WTC11 (cell line): ENCODE measurements around the gene ESPN. TPM values are rescaled to one million over a fixed set of nuclear protein-coding genes. Genes with fewer than 3 reads are reported as not detected.
A peak's percentile ranks its signal among the peaks of the same experiment; 100 is the strongest.

ENCODE experiments used
- ATAC-seq: fragments of 200-7000 bp; cut with Tn5 transposase; 2 replicates; pipeline ENCODE4 v1.10.0; 2021; ENCODE audit warnings: mild to moderate bottlenecking, moderate library complexity
- CTCF ChIA-PET: fragments of 300-600 bp; sonication (Branson Sonifier 250); formaldehyde crosslinking; loops from one replicate; lab custom pipeline; 2021; ENCODE audit warnings: antibody characterized with exemption; lab: Charles Lee
- POLR2A ChIA-PET: fragments of 350-600 bp; sonication (Branson Sonifier 250); formaldehyde crosslinking; loops from one replicate; lab custom pipeline; 2021; ENCODE audit warnings: antibody characterized with exemption; lab: Charles Lee
- DNase-seq: peaks from one replicate; pipeline ENCODE4 v3.0.0; 2021; ENCODE audit warnings: low spot score
- H3K27ac Mint-ChIP-seq: 2 replicates; pipeline ENCODE4 v1.8.0; 2021; ENCODE audit warnings: mixed read lengths
- H3K27me3 Mint-ChIP-seq: 2 replicates; pipeline ENCODE4 v1.8.0; 2021; ENCODE audit warnings: low read depth, mild to moderate bottlenecking, moderate library complexity, mixed read lengths
- H3K36me3 Mint-ChIP-seq: 2 replicates; pipeline ENCODE4 v1.8.0; 2021; ENCODE audit warnings: mixed read lengths
- H3K4me1 Mint-ChIP-seq: 2 replicates; pipeline ENCODE4 v1.8.0; 2022; ENCODE audit warnings: mixed read lengths
- H3K4me3 Mint-ChIP-seq: 2 replicates; pipeline ENCODE4 v1.8.0; 2021; ENCODE audit warnings: mild to moderate bottlenecking, moderate library complexity, mixed read lengths
- H3K9me3 Mint-ChIP-seq: 2 replicates; pipeline ENCODE4 v1.8.0; 2021; ENCODE audit warnings: mixed read lengths
- AR ChIP-seq: fragments of 250-450 bp; sonication (Bioruptor Pico); IDR thresholded peaks from 2 replicates; pipeline ENCODE4 v1.9.0; 2021; ENCODE audit warnings: mild to moderate bottlenecking
- CREB1 ChIP-seq: sonication (generic); formaldehyde crosslinking; IDR thresholded peaks from 2 replicates; pipeline ENCODE4 v1.8.0; 2023; ENCODE audit warnings: mild to moderate bottlenecking, missing genetic modification reagents
- FOXJ3 ChIP-seq: sonication (generic); formaldehyde crosslinking; IDR thresholded peaks from 2 replicates; pipeline ENCODE4 v1.9.0; 2021; ENCODE audit warnings: missing genetic modification reagents, mild to moderate bottlenecking, borderline replicate concordance
- FOXP1 ChIP-seq: sonication (generic); formaldehyde crosslinking; IDR thresholded peaks from 2 replicates; pipeline ENCODE4 v1.8.0; 2022; ENCODE audit warnings: missing genetic modification reagents, mild to moderate bottlenecking, moderate library complexity, borderline replicate concordance
- GABPB1 ChIP-seq: sonication (generic); formaldehyde crosslinking; IDR thresholded peaks from 2 replicates; pipeline ENCODE4 v1.8.1; 2023; ENCODE audit warnings: mild to moderate bottlenecking, missing genetic modification reagents
- HMGXB4 ChIP-seq: sonication (generic); formaldehyde crosslinking; IDR thresholded peaks from 2 replicates; pipeline ENCODE4 v1.8.1; 2023; ENCODE audit warnings: mild to moderate bottlenecking, moderate library complexity, missing genetic modification reagents
- NFATC4 ChIP-seq: fragments of 250-450 bp; sonication (Bioruptor Pico); IDR thresholded peaks from 2 replicates; pipeline ENCODE4 v1.9.0; 2021; ENCODE audit warnings: mild to moderate bottlenecking
- NR3C1 ChIP-seq: sonication (generic); formaldehyde crosslinking; conservative IDR thresholded peaks from 2 replicates; pipeline ENCODE4 v1.8.1; 2023; ENCODE audit warnings: low read depth, mild to moderate bottlenecking, missing genetic modification reagents
- SMAD3 ChIP-seq: sonication (generic); formaldehyde crosslinking; IDR thresholded peaks from 2 replicates; pipeline ENCODE4 v1.8.0; 2022; ENCODE audit warnings: missing genetic modification reagents, mild to moderate bottlenecking, borderline replicate concordance
- SMAD4 ChIP-seq: sonication (generic); formaldehyde crosslinking; IDR thresholded peaks from 2 replicates; pipeline ENCODE4 v1.8.0; 2022; ENCODE audit warnings: mild to moderate bottlenecking, missing genetic modification reagents
- ZBTB43 ChIP-seq: sonication (generic); formaldehyde crosslinking; IDR thresholded peaks from 2 replicates; pipeline ENCODE4 v1.8.1; 2023; ENCODE audit warnings: mild to moderate bottlenecking, missing genetic modification reagents
- ZNF121 ChIP-seq: sonication (generic); formaldehyde crosslinking; IDR thresholded peaks from 2 replicates; pipeline ENCODE4 v1.8.0; 2023; ENCODE audit warnings: missing genetic modification reagents
- total RNA-seq: library from RNA; stranded (reverse); gene quantifications from 3 replicates; pipeline ENCODE4 v1.2.3, GENCODE V29; 2021
- TF ChIP-seq, protein P1 (sequence below): sonication (generic); formaldehyde crosslinking; IDR thresholded peaks from 2 replicates; pipeline ENCODE4 v1.8.0; 2023; ENCODE audit warnings: mild to moderate bottlenecking, missing genetic modification reagents
- TF ChIP-seq, protein P2 (sequence below): sonication (generic); formaldehyde crosslinking; IDR thresholded peaks from 2 replicates; pipeline ENCODE4 v1.8.0; 2022; ENCODE audit warnings: mild to moderate bottlenecking, missing genetic modification reagents
- TF ChIP-seq, protein P3 (sequence below): sonication (generic); formaldehyde crosslinking; IDR thresholded peaks from 2 replicates; pipeline ENCODE4 v1.8.1; 2023; ENCODE audit warnings: mild to moderate bottlenecking, missing genetic modification reagents, moderate library complexity
- TF ChIP-seq, protein P4 (sequence below): fragments of 200-600 bp; IDR thresholded peaks from 2 replicates; pipeline ENCODE4 v1.8.0; 2022; ENCODE audit warnings: antibody characterized with exemption

ESPN gene
- total RNA-seq, 1 experiment from 2014 or later = 46.1 TPM

DNA sequence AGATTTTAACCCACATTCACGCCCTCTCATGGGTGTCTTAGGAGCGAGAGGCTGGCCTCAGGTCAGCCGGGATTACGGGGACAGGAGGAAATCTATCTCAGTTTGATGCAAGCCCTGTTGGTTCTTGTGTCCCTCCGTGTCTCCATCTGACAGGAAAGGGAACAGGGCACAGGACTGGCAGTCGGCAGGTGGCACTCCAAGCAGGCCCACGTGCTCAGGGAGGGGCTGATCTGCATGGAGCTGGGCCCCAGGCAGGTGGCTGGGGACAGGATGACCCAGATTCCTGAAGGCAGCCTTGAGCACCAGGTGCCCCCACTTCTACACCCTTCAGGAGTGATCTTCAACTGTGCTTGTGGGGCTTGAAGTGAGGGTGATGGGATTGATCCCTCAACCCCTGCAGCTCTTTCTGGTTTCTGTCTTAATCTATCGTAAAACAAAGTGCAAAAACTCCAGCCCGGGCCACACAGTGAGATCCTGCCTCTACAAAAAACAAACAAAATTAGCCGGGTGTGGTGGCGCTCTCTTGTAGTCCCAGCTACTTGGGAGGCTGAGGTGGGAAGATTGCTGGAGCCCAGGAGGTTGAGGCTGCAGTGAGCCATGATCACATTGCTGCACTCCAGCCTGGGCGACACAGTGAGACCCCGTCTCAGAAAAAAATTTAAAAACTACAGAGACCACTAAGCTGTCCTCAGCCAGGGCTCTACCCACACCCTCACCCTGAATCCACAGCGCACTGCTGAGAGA, 58.6 kb downstream of the ESPN start:
- peaks cover 22% of the 10 kb centered on the region for H3K4me1 Mint-ChIP-seq

GRCh38 chr1:6483761-6484117, 59.2 kb downstream of the ESPN start:
- DNase-seq = no peak
- H3K9me3 Mint-ChIP-seq = no peaks in the 10 kb centered on the region
- no peak for ATAC-seq
- POLR2A ChIA-PET = no interaction called here
- H3K27me3 Mint-ChIP-seq = peaks cover 7% of the 10 kb centered on the region; the same call in 1 of the 2 replicates
- H3K4me1 Mint-ChIP-seq = peaks cover 22% of the 10 kb centered on the region
- H3K36me3 Mint-ChIP-seq = no peaks in the 10 kb centered on the region
- H3K4me3 Mint-ChIP-seq = peak overlapping the region; percentile 37; the same call in 1 of the 2 replicates
- H3K27ac Mint-ChIP-seq = no peak overlapping the region
- TF ChIP-seq AR (CRISPR knock-in tag) (no peak), NR3C1 (CRISPR knock-in tag) (no peak), SMAD3 (CRISPR knock-in tag) (no peak), FOXJ3 (CRISPR knock-in tag) (no peak), GABPB1 (no peak)
- TF ChIP-seq, protein P1, sequence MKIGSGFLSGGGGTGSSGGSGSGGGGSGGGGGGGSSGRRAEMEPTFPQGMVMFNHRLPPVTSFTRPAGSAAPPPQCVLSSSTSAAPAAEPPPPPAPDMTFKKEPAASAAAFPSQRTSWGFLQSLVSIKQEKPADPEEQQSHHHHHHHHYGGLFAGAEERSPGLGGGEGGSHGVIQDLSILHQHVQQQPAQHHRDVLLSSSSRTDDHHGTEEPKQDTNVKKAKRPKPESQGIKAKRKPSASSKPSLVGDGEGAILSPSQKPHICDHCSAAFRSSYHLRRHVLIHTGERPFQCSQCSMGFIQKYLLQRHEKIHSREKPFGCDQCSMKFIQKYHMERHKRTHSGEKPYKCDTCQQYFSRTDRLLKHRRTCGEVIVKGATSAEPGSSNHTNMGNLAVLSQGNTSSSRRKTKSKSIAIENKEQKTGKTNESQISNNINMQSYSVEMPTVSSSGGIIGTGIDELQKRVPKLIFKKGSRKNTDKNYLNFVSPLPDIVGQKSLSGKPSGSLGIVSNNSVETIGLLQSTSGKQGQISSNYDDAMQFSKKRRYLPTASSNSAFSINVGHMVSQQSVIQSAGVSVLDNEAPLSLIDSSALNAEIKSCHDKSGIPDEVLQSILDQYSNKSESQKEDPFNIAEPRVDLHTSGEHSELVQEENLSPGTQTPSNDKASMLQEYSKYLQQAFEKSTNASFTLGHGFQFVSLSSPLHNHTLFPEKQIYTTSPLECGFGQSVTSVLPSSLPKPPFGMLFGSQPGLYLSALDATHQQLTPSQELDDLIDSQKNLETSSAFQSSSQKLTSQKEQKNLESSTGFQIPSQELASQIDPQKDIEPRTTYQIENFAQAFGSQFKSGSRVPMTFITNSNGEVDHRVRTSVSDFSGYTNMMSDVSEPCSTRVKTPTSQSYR (CRISPR knock-in tag) = no peak
- CTCF ChIA-PET = interaction anchor here (0.6 to 10.3 kb wide), 7 partner anchors 29 to 151 kb away, joined by 3 to 179 read pairs (median 17); no protein-coding TSS in a partner anchor

More for the DNA sequence above, 58.6 kb downstream of the ESPN start:
- Mint-ChIP-seq H3K27ac (no peak overlapping the region), H3K4me3 (no peak overlapping the region), H3K9me3 (no peaks in the 10 kb centered on the region), H3K36me3 (no peaks in the 10 kb centered on the region), H3K27me3 (peaks cover 7% of the 10 kb centered on the region; the same call in 1 of the 2 replicates)
- ChIA-PET POLR2A (no interaction called here), CTCF (interaction anchor here (0.6 to 10.3 kb wide), 4 partner anchors 10 to 61 kb away, joined by 3 to 179 read pairs (median 22); no protein-coding TSS in a partner anchor)
- TF ChIP-seq, protein P2, sequence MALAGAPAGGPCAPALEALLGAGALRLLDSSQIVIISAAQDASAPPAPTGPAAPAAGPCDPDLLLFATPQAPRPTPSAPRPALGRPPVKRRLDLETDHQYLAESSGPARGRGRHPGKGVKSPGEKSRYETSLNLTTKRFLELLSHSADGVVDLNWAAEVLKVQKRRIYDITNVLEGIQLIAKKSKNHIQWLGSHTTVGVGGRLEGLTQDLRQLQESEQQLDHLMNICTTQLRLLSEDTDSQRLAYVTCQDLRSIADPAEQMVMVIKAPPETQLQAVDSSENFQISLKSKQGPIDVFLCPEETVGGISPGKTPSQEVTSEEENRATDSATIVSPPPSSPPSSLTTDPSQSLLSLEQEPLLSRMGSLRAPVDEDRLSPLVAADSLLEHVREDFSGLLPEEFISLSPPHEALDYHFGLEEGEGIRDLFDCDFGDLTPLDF (CRISPR knock-in tag) = no peak
- no peak for TF ChIP-seq SMAD4 (CRISPR knock-in tag)
- no peak for TF ChIP-seq ZBTB43
- TF ChIP-seq, protein P3, sequence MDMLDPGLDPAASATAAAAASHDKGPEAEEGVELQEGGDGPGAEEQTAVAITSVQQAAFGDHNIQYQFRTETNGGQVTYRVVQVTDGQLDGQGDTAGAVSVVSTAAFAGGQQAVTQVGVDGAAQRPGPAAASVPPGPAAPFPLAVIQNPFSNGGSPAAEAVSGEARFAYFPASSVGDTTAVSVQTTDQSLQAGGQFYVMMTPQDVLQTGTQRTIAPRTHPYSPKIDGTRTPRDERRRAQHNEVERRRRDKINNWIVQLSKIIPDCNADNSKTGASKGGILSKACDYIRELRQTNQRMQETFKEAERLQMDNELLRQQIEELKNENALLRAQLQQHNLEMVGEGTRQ (CRISPR knock-in tag) = no peak
- TF ChIP-seq FOXP1 (CRISPR knock-in tag) = 0 out of 2 replicates have a peak, but pooled peaks have one; percentile 19
- no peak for TF ChIP-seq HMGXB4 (CRISPR knock-in tag)
- TF ChIP-seq CREB1 (CRISPR knock-in tag) = no peak
- no peak for TF ChIP-seq NFATC4 (CRISPR knock-in tag)
- TF ChIP-seq ZNF121 (CRISPR knock-in tag) = peak; percentile 66; the same call in 1 of the 2 replicates
- TF ChIP-seq, protein P4, sequence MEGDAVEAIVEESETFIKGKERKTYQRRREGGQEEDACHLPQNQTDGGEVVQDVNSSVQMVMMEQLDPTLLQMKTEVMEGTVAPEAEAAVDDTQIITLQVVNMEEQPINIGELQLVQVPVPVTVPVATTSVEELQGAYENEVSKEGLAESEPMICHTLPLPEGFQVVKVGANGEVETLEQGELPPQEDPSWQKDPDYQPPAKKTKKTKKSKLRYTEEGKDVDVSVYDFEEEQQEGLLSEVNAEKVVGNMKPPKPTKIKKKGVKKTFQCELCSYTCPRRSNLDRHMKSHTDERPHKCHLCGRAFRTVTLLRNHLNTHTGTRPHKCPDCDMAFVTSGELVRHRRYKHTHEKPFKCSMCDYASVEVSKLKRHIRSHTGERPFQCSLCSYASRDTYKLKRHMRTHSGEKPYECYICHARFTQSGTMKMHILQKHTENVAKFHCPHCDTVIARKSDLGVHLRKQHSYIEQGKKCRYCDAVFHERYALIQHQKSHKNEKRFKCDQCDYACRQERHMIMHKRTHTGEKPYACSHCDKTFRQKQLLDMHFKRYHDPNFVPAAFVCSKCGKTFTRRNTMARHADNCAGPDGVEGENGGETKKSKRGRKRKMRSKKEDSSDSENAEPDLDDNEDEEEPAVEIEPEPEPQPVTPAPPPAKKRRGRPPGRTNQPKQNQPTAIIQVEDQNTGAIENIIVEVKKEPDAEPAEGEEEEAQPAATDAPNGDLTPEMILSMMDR = no peak
- ATAC-seq (no peak), DNase-seq (no peak)
